Ovary (tissue), 3 donors: ENCODE measurements around the gene NKIRAS2.

Experiments used
- EP300 ChIP-seq: sonication (generic); formaldehyde crosslinking; IDR thresholded peaks from one replicate; pipeline ENCODE4 v1.6.1; 2017; ENCODE audit warnings: antibody characterized with exemption
- TF ChIP-seq, protein P1 (sequence below), 3 donors: fragments of 450-650 bp in 2 of 3; fragments of 200-600 bp in 1 of 3; IDR thresholded peaks; one replicate each; pipeline versions ENCODE4 v1.5.1 to v1.8.0; 2016 to 2022; ENCODE audit warnings: antibody characterized with exemption in 3 of 3, mild to moderate bottlenecking in 1 of 3
- donor health status: DM: no; HTN: no; CAD: no.

GRCh38 chr17:42034059-42034458, 14.2 kb downstream of the NKIRAS2 start:
- TF ChIP-seq EP300: no peak
- TF ChIP-seq, protein P1, sequence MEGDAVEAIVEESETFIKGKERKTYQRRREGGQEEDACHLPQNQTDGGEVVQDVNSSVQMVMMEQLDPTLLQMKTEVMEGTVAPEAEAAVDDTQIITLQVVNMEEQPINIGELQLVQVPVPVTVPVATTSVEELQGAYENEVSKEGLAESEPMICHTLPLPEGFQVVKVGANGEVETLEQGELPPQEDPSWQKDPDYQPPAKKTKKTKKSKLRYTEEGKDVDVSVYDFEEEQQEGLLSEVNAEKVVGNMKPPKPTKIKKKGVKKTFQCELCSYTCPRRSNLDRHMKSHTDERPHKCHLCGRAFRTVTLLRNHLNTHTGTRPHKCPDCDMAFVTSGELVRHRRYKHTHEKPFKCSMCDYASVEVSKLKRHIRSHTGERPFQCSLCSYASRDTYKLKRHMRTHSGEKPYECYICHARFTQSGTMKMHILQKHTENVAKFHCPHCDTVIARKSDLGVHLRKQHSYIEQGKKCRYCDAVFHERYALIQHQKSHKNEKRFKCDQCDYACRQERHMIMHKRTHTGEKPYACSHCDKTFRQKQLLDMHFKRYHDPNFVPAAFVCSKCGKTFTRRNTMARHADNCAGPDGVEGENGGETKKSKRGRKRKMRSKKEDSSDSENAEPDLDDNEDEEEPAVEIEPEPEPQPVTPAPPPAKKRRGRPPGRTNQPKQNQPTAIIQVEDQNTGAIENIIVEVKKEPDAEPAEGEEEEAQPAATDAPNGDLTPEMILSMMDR (IDR thresholded peaks at IDR 0.05): no peak
